HG03135 (cell line): ENCODE results near the gene PRSS56.

Experiments used
- ATAC-seq: cut with Tn5 transposase; IDR thresholded peaks from one replicate; pipeline ENCODE4 v1.9.1; 2021; ENCODE audit warnings: mild to moderate bottlenecking, moderate library complexity; ENCODE audit not compliant: unreplicated experiment

PRSS56 gene

GRCh38 chr2:232540441-232541041 lies 20.4 kb downstream of the PRSS56 start:
- no peak for ATAC-seq

- ATAC-seq, result no peak
Measured at GRCh38 chr2:232541195-232541960, 21.2 kb downstream of the PRSS56 start.

- ATAC-seq, result no peak
Measured at GRCh38 chr2:232541961-232542714, 21.9 kb downstream of the PRSS56 start.

GRCh38 chr2:232542715-232543467 lies 22.7 kb downstream of the PRSS56 start:
- ATAC-seq, result no peak

GRCh38 chr2:232543491-232543890 lies 23.3 kb downstream of the PRSS56 start:
- ATAC-seq, result no peak

GRCh38 chr2:232543928-232544631 lies 23.9 kb downstream of the PRSS56 start:
- no peak for ATAC-seq

GRCh38 chr2:232544674-232545073 lies 24.5 kb downstream of the PRSS56 start:
- ATAC-seq, result no peak

- no peak for ATAC-seq
Measured at GRCh38 chr2:232545511-232546375, 25.6 kb downstream of the PRSS56 start.

GRCh38 chr2:232547991-232548390 lies 27.8 kb downstream of the PRSS56 start:
- no peak for ATAC-seq

GRCh38 chr2:232549655-232550353 lies 29.6 kb downstream of the PRSS56 start:
- no peak for ATAC-seq

GRCh38 chr2:232550354-232551249 lies 30.4 kb downstream of the PRSS56 start, which contains the start of the genes EIF4E2 and TIGD1:
Gene EIF4E2 (plus strand): TSS chr2:232550689. CDS start chr2:232550725, 36 bp downstream.
Gene TIGD1 (minus strand): TSS chr2:232550557. CDS start chr2:232549882, 675 bp downstream.
- peak; percentile 89 for ATAC-seq

- ATAC-seq, result no peak
Measured at GRCh38 chr2:232551250-232551638, 31.1 kb downstream of the PRSS56 start.

- ATAC-seq, result no peak
Measured at GRCh38 chr2:232551776-232552175, 31.6 kb downstream of the PRSS56 start.

GRCh38 chr2:232556426-232556825 lies 36.2 kb downstream of the PRSS56 start:
- no peak for ATAC-seq

- ATAC-seq, result no peak
Measured at GRCh38 chr2:232562515-232563151, 42.4 kb downstream of the PRSS56 start.

GRCh38 chr2:232563580-232563979 lies 43.4 kb downstream of the PRSS56 start:
- no peak for ATAC-seq

- no peak for ATAC-seq
Measured at GRCh38 chr2:232567721-232568120, 47.5 kb downstream of the PRSS56 start.
